Measurements from ENCODE around the gene VMAC.

GRCh38 chr19:5900976-5901375 is 3.7 kb upstream of the VMAC start:
- TF ChIP-seq CTCF (IDR thresholded peaks at IDR 0.05; ENCODE audit: insufficient read depth, low read depth, low read length) (no peak), EZH2 (IDR thresholded peaks at IDR 0.05; ENCODE audit: insufficient read depth, low read length) (no peak)
